HG03108 (cell line): ENCODE measurements around the gene PHKB.
A peak's percentile ranks its signal among the peaks of the same experiment; 100 is the strongest.
"Not testable (repeated sequence)": the region's sequence is repeated elsewhere in the genome, so short reads cannot be mapped to it uniquely, and the experiment has no call there.

Experiments
- ATAC-seq: cut with Tn5 transposase; IDR thresholded peaks from one replicate; pipeline ENCODE4 v1.9.1; 2021; ENCODE audit warnings: moderate library complexity; ENCODE audit not compliant: unreplicated experiment

The PHKB gene

GRCh38 chr16:47468070-47468689 lies 7.0 kb downstream of the PHKB start:
- ATAC-seq = not testable (repeated sequence)

GRCh38 chr16:47469227-47469626 lies 8.1 kb downstream of the PHKB start:
- no peak for ATAC-seq

GRCh38 chr16:47470211-47470610 lies 9.1 kb downstream of the PHKB start:
- ATAC-seq = no peak

- ATAC-seq = no peak
Observed at GRCh38 chr16:47470810-47471209, 9.7 kb downstream of the PHKB start.

- ATAC-seq = not testable (repeated sequence)
Observed at GRCh38 chr16:47473004-47473403, 11.9 kb downstream of the PHKB start.

- no peak for ATAC-seq
Observed at GRCh38 chr16:47473792-47474191, 12.7 kb downstream of the PHKB start.

- ATAC-seq = no peak
Observed at GRCh38 chr16:47475786-47476185, 14.7 kb downstream of the PHKB start.

- ATAC-seq = no peak
Observed at GRCh38 chr16:47476654-47477345, 15.7 kb downstream of the PHKB start.

- no peak for ATAC-seq
Observed at GRCh38 chr16:47477679-47478078, 16.5 kb downstream of the PHKB start.

- no peak for ATAC-seq
Observed at GRCh38 chr16:47480410-47480809, 19.3 kb downstream of the PHKB start.

- no peak for ATAC-seq
Observed at GRCh38 chr16:47481698-47482374, 20.7 kb downstream of the PHKB start.

- no peak for ATAC-seq
Observed at GRCh38 chr16:47483616-47484015, 22.5 kb downstream of the PHKB start.

- no peak for ATAC-seq
Observed at GRCh38 chr16:47486856-47487255, 25.7 kb downstream of the PHKB start.

- ATAC-seq = no peak
Observed at GRCh38 chr16:47488051-47488450, 26.9 kb downstream of the PHKB start.

- ATAC-seq = no peak
Observed at GRCh38 chr16:47490471-47490870, 29.3 kb downstream of the PHKB start.

GRCh38 chr16:47492036-47492427 lies 30.9 kb downstream of the PHKB start:
- no peak for ATAC-seq

GRCh38 chr16:47492428-47493377 lies 31.6 kb downstream of the PHKB start:
- ATAC-seq = peak; percentile 56

- ATAC-seq = peak; percentile 51
Observed at GRCh38 chr16:47493381-47494337, 32.5 kb downstream of the PHKB start.

- ATAC-seq = no peak
Observed at GRCh38 chr16:47499080-47499699, 38.1 kb downstream of the PHKB start.
